MG63 (cell line): ENCODE results near the gene FAM222A. TPM values are rescaled to one million over a fixed set of nuclear protein-coding genes. Genes with fewer than 3 reads are reported as not detected.

Experiments used
- DNase-seq: peaks from one replicate; pipeline ENCODE4 v3.0.0-alpha.2; 2020
- H3K27me3 ChIP-seq: fragments of 250-450 bp; sonication (Bioruptor Pico); 2 replicates; pipeline ENCODE4 v1.5.1; 2020; ENCODE audit warnings: mild to moderate bottlenecking, moderate library complexity
- H3K36me3 ChIP-seq: fragments of 250-450 bp; sonication (Bioruptor Pico); 2 replicates; pipeline ENCODE4 v1.5.1; 2020; ENCODE audit warnings: mild to moderate bottlenecking, moderate library complexity
- H3K4me3 ChIP-seq: fragments of 250-450 bp; sonication (Bioruptor Pico); 2 replicates; pipeline ENCODE4 v1.5.1; 2020; ENCODE audit warnings: mild to moderate bottlenecking, moderate library complexity
- H3K9me3 ChIP-seq: fragments of 250-450 bp; sonication (Bioruptor Pico); 2 replicates; pipeline ENCODE4 v1.5.1; 2020; ENCODE audit warnings: mild to moderate bottlenecking, moderate library complexity
- total RNA-seq: library from RNA; depleted of rRNA; stranded (reverse); fragments of >200 nt; shearing (Covaris generic); gene quantifications from 2 replicates; pipeline ENCODE4 v1.2.3, GENCODE V29; 2014; ENCODE audit warnings: low replicate concordance

FAM222A gene
- total RNA-seq, 1 experiment from 2014 or later, result 1.8 TPM

DNA sequence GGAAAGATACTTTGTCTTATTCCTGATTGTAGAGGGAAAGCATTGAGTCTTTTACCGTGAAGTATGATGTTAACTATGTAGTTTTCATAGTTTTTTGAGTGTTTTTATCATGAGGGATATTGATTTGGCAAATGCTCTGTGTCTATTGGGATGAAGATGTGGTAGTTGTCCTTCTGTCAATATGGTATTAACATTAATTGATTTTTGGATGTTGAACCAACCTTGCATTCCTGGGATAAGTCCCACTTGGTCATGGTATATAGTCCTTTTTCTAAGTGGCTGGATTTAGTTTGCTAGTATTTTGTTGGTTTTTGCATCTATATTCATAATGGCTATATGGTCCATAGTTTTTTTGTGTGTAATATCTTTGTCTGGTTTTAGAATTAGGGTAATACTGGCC lies 42.8 kb downstream of the FAM222A start:
- DNase-seq, result no peak
- Histone ChIP-seq H3K9me3 (peaks cover 6% of the 10 kb centered on the region; the same call in 1 of the 2 replicates), H3K36me3 (no peaks in the 10 kb centered on the region), H3K27me3 (no peaks in the 10 kb centered on the region), H3K4me3 (no peak overlapping the region)

DNA sequence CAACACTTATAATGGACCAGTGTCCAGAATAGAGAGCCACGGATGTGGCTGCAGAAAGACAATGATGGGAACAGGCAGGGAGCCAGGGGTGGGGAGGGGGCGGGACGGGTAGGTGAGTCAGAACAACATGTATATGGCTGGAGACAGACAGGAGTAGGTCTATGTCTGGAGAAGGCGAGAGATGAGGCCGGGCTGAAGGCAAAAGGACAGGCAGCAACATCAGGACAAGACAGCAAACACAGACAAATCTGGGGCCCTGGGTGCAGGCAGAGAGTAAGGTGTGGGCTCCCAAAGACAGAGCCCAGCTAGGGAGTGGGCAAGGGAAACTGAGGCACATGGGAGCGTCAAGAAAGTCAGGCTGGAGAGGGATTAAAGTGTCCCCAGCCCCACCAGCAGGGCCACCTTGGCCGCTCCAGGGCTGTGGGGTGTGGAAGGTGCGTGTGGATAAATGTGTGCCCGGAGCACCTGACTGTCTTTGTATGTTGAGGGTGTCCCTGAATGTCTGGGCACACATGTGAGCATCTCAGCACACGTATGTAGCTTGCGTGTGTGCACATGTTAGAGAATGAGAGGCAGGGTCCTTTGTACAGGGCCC lies 44.1 kb downstream of the FAM222A start:
- peaks cover 6% of the 10 kb centered on the region; the same call in 1 of the 2 replicates for H3K9me3 ChIP-seq
- H3K4me3 ChIP-seq, result no peak overlapping the region
- no peak for DNase-seq
- no peaks in the 10 kb centered on the region for H3K27me3 ChIP-seq
- H3K36me3 ChIP-seq, result no peaks in the 10 kb centered on the region

GRCh38 chr12:109758426-109759420 lies 45.1 kb downstream of the FAM222A start:
- Histone ChIP-seq H3K27me3 (no peaks in the 10 kb centered on the region), H3K9me3 (peaks cover 10% of the 10 kb centered on the region; the same call in 1 of the 2 replicates), H3K36me3 (no peaks in the 10 kb centered on the region), H3K4me3 (no peak overlapping the region)
- no peak for DNase-seq

DNA sequence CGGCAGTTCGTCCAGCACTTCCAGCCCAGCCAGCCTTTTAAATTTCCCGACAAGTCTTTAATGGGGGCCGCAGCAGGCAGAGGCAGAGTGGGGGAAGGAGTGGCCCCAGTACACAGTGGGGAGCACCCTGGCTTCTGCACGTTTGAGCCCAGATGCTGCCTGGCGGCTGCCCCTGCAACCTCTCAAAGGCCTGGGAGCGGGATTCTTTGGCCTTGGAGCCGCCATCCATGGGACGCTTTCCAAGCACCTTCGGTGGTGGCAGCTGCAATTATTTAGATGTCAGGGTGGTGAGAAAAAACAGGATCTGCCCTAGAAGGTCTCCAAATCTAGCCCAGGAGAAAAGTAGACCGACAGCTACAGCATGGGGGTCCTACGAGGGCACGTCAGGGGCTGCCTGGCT lies 46.0 kb downstream of the FAM222A start:
- no peaks in the 10 kb centered on the region for H3K27me3 ChIP-seq
- H3K36me3 ChIP-seq, result no peaks in the 10 kb centered on the region
- DNase-seq, result no peak
- H3K9me3 ChIP-seq, result peaks cover 10% of the 10 kb centered on the region; the same call in 1 of the 2 replicates
- H3K4me3 ChIP-seq, result no peak overlapping the region

DNA sequence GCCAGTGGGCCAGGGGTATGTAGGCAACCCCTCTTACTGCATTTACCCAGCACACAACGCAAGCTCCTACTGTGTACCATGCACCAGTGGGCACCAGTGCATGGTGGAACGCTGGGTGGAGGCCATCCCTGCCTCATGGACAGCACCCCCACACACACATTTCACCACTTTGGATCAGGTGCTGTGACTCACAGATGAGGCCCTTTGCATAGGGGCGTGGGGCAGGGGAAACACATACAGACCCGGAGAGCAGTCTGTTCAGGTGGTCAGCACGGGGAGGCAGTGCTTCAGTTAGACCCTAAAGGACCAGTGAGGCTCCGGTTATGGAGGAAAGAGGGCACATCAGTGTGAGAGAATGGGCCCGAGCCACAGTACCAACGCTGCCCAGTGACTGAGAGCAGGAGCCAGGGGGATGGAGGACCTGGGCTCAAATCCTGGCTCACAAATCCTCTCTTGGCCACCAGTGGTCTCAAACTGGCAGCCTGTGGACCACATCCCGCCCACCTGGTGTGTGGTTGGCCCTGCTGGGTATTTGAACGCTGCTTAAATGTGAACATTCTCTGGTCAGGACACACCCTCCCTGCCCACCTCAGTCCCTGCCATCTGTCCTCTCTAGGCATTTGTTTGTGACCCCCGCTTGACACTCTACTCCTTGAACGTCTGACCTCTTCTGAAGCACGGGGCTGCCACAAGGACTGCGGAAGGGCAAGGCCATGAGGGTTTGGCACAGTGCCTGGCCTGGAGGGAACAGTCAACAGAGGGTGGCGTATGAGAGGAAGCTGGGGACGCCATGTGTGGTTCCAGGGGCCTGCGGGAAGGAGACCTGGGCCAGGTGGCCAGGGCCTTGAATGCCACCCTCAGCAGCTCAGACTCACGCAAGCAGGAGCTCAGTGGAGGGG lies 46.7 kb downstream of the FAM222A start:
- Histone ChIP-seq H3K27me3 (no peaks in the 10 kb centered on the region), H3K36me3 (no peaks in the 10 kb centered on the region), H3K9me3 (peaks cover 10% of the 10 kb centered on the region; the same call in 1 of the 2 replicates), H3K4me3 (no peak overlapping the region)
- no peak for DNase-seq

DNA sequence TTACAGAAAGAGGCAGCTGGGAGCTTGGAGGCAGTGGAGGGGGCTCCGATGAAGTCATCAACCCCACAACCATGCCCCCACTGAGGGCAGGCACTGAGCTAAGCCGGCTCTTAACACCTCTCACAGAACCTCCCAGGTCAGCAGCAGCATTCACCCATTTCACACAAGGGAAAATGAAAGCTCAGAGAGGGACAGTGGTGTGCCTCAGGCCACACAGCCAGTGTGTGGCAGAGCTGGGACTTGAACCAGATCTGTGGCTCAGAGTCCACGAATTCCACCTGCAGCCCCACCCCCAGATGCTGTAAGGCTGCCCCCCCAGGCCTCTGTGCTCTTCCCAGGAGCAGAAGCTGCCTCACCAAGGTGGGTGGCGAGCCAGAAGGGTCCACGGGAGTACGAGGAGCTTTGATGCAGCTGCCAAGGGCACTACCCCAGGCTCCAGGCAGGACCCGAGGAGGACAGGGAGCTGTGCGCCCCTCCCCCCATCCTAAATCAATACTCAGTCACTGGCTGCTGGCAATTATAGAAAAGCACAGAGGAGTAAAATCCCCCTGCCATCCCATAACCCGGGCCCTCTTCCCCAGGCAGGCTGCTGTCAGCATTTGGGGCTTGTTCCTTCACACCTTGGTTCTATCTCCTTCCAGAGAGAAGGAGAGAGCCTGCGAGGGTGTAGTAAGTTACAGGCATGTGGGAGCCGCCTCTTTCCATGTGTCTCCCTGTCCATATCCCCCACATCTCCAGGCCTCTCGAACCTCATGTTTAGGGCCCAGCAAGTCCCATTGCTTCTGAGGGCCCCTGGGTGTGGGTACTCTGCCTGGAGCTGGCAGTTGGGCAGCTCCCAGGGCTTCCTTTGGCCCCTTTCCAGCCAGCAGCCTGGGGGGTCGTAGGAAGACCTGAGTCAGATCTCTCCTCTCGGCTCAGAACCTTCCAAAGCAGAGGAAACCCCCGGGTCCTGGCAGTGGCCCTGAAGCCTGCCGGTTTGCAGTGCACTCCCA lies 47.6 kb downstream of the FAM222A start:
- H3K36me3 ChIP-seq, result no peaks in the 10 kb centered on the region
- peak; percentile 18 for DNase-seq
- no peak overlapping the region for H3K4me3 ChIP-seq
- no peaks in the 10 kb centered on the region for H3K27me3 ChIP-seq
- H3K9me3 ChIP-seq, result peaks cover 10% of the 10 kb centered on the region; the same call in 1 of the 2 replicates

DNA sequence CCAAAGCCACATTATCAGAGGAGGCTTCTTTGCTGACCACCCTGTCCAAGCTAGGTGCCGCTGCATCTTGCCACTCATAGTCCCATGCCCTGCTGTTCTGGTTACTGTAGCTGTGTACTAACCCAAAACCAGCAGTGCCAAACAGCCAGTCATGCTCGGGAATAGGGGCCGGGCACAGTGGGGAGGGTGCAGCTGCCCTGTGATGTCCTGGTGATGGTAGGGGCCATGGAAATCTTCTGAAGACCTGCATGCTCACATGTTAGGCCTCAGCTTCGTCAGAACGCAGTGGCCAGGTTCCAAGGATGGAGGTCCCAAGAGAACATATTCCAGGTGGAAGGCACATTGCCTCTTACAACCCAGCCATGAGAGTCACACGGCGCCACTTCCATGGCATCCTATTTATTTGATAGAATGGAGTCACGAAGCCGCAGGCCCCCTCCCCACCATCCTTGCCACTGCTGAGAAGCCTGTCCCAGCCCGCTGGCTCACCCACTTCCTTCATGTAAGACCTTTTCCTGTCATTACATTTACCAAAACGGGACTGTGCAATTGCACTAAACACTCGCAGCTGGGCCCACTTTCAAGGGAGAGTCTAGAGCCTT lies 48.5 kb downstream of the FAM222A start:
- no peak overlapping the region for H3K4me3 ChIP-seq
- peaks cover 4% of the 10 kb centered on the region; the same call in 1 of the 2 replicates for H3K9me3 ChIP-seq
- no peaks in the 10 kb centered on the region for H3K27me3 ChIP-seq
- no peak for DNase-seq
- H3K36me3 ChIP-seq, result no peaks in the 10 kb centered on the region

GRCh38 chr12:109762673-109763191 lies 49.1 kb downstream of the FAM222A start:
- H3K36me3 ChIP-seq, result no peaks in the 10 kb centered on the region
- peaks cover 3% of the 10 kb centered on the region; the same call in 1 of the 2 replicates for H3K9me3 ChIP-seq
- DNase-seq, result no peak
- H3K4me3 ChIP-seq, result no peak overlapping the region
- H3K27me3 ChIP-seq, result no peaks in the 10 kb centered on the region

- H3K9me3 ChIP-seq, result peaks cover 3% of the 10 kb centered on the region; the same call in 1 of the 2 replicates
- H3K4me3 ChIP-seq, result no peak overlapping the region
- no peaks in the 10 kb centered on the region for H3K27me3 ChIP-seq
- DNase-seq, result peak; percentile 59
- no peaks in the 10 kb centered on the region for H3K36me3 ChIP-seq
Observed at GRCh38 chr12:109763201-109763841, 49.7 kb downstream of the FAM222A start.

DNA sequence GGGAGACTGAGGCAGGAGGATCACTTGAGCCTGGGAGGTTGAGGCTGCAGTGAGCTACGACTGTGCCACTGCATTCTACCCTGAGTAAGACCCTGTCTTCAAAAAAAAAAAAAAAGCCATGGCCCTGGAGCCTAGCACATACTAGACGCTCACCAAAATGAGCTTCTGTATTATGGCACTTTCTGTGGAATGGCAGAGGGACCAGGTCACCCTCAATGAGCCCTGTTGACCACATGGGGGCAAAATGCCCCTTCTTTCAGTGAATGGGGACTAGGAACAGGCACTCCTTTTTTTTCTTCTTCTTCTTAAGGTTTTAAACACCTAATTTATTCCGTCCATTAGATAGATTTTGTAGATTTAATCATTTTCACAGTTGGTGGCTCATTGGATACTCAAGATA lies 50.5 kb downstream of the FAM222A start:
- Histone ChIP-seq H3K9me3 (peaks cover 3% of the 10 kb centered on the region; the same call in 1 of the 2 replicates), H3K36me3 (no peaks in the 10 kb centered on the region), H3K4me3 (no peak overlapping the region), H3K27me3 (no peaks in the 10 kb centered on the region)
- DNase-seq, result no peak

DNA sequence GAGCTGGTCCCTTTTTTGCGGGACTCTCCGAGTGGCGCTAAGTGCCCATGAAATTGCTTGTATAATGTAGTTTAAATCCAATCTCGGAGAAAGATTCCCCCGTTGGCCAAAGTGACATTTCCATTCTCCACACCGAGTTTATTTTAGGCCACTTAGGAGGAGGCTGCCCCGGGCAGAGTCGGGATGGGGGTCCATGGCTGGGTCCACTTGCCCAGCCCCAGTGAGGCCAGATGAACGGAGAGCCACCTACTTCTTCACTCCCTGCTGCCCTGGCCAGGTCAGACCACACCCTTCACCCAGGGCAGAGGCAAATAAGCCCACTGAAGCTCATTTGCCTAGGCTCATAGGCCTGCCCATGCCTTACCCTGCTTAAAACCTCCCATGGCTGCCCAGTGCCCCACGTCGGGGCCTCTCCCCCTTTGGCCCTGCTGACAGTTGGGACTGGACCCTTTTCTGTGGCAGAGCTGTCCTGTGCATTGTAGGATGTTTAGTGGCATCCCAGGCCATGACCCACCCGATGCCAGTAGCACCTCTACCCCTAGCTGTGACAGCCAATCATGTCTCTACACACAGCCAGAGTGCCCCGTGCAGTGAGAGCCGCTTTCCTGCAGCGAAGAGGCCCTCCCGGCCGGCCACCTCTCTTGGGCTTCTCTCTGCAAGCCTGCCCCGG lies 51.3 kb downstream of the FAM222A start:
- DNase-seq, result no peak
- no peaks in the 10 kb centered on the region for H3K27me3 ChIP-seq

GRCh38 chr12:109765446-109765810 lies 51.8 kb downstream of the FAM222A start:
- Histone ChIP-seq H3K9me3 (peaks cover 3% of the 10 kb centered on the region; the same call in 1 of the 2 replicates), H3K36me3 (no peaks in the 10 kb centered on the region), H3K4me3 (no peak overlapping the region), H3K27me3 (no peaks in the 10 kb centered on the region)
- DNase-seq, result no peak

More for the DNA sequence above, 51.3 kb downstream of the FAM222A start:
- no peaks in the 10 kb centered on the region for H3K36me3 ChIP-seq
- peaks cover 3% of the 10 kb centered on the region; the same call in 1 of the 2 replicates for H3K9me3 ChIP-seq
- H3K4me3 ChIP-seq, result no peak overlapping the region

- no peak for DNase-seq
- no peaks in the 10 kb centered on the region for H3K36me3 ChIP-seq
- H3K9me3 ChIP-seq, result peaks cover 3% of the 10 kb centered on the region; the same call in 1 of the 2 replicates
- no peaks in the 10 kb centered on the region for H3K27me3 ChIP-seq
- no peak overlapping the region for H3K4me3 ChIP-seq
Observed at GRCh38 chr12:109766251-109766778, 52.7 kb downstream of the FAM222A start.

DNA sequence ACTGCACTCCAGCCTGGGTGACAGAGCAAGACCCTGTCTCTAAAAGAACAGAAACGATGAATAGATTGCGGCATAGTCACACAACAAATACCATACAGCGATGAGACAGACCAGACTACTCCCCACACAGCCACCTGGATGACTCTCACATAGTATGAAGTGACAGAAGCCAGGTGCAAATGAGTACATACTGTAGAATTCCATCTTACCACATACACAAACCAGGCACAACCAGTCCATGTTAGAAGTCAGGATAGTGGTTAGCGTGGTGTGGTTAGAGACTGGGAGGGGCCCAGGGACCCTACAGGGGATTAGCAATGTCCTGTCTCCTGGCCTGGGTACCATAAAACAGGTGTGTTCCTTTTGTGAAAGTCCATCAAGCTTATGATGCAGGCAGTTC lies 53.8 kb downstream of the FAM222A start:
- DNase-seq, result no peak
- peaks cover 3% of the 10 kb centered on the region; the same call in 1 of the 2 replicates for H3K9me3 ChIP-seq
- H3K36me3 ChIP-seq, result no peaks in the 10 kb centered on the region
- no peaks in the 10 kb centered on the region for H3K27me3 ChIP-seq
- H3K4me3 ChIP-seq, result no peak overlapping the region
